ENCODE results near the gene PLEKHA7. TPM values are rescaled to one million over a fixed set of nuclear protein-coding genes. Genes with fewer than 3 reads are reported as not detected.
A peak's percentile ranks its signal among the peaks of the same experiment; 100 is the strongest.

The PLEKHA7 gene
- total RNA-seq, 1 experiment from 2014 or later: 18.4 TPM

DNA sequence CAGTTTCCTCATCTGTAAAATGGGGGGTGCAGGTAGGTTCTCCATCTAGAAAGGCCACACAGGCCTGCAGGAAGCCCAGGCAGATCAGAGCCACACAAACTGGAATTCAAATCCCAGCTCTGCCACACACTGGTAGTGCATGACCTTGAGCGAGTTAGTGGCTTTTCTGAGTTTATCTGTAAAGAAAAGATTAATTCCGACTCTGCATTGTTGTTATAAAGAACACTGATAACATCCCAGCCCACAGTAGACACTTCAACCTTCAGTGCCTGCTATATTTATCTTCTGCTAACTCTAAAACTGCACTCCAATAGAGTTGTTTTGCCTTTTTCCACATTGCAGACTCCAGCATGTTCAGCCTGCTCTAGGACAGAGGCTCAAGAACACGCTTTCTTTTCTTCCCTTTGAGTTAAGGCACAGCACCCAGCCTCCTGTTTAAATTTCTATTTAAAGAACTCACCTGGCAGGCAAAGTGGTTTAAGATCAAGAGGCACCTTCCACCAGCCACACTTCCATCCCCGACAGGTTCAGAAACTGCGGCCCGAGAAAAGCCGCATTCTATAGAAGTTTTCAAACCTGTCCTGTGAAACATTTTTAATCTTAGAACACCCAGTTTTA is 133.9 kb downstream of the PLEKHA7 start:
- DNase-seq (no peak), ATAC-seq (no peak)
- no peak overlapping the region for H3K27ac ChIP-seq (ENCODE audit: low read length)
- no peak overlapping the region for H2AFZ ChIP-seq (ENCODE audit: low read length)
- H3F3A ChIP-seq (ENCODE audit: low read length, unreplicated experiment): no peaks in the 10 kb centered on the region
- no peaks in the 10 kb centered on the region for H3K36me3 ChIP-seq (ENCODE audit: low read depth, low read length)
- H3K79me2 ChIP-seq (ENCODE audit: low read length): peaks cover 20% of the 10 kb centered on the region
- intact Hi-C loops (cut with micrococcal nuclease): loop anchor here (5.0 kb wide), 1 partner anchor 248 kb away; no protein-coding TSS in a partner anchor
- H4K20me1 ChIP-seq (ENCODE audit: low read length): no peaks in the 10 kb centered on the region
- no peaks in the 10 kb centered on the region for H3K9me3 ChIP-seq (ENCODE audit: low read length)
- BruUV-seq (replicated peaks): no TSS peak
- no peaks in the 10 kb centered on the region for H3K27me3 ChIP-seq (ENCODE audit: low read length)
- no peak overlapping the region for H3K9ac ChIP-seq (ENCODE audit: low read length)
- peaks cover 32% of the 10 kb centered on the region for H3K4me1 ChIP-seq (ENCODE audit: insufficient read depth, low read length)
- H3K4me3 ChIP-seq (ENCODE audit: low read length): no peak overlapping the region
- H3K4me2 ChIP-seq (ENCODE audit: low read length): peak overlapping the region; percentile 54; the same call in 1 of the 2 replicates
- ChIA-PET CTCF (no interaction called here), POLR2A (ENCODE audit: unreplicated experiment) (no interaction called here)
- H3K9me2 ChIP-seq (replicated peaks; ENCODE audit: low read length): no peaks in the 10 kb centered on the region
- TF ChIP-seq EZH2 (IDR thresholded peaks at IDR 0.05; ENCODE audit: low read length, unreplicated experiment) (no peak), EZH2phosphoT487 (IDR thresholded peaks at IDR 0.05; ENCODE audit: borderline replicate concordance, low read length) (no peak)
- TF ChIP-seq, protein P1, sequence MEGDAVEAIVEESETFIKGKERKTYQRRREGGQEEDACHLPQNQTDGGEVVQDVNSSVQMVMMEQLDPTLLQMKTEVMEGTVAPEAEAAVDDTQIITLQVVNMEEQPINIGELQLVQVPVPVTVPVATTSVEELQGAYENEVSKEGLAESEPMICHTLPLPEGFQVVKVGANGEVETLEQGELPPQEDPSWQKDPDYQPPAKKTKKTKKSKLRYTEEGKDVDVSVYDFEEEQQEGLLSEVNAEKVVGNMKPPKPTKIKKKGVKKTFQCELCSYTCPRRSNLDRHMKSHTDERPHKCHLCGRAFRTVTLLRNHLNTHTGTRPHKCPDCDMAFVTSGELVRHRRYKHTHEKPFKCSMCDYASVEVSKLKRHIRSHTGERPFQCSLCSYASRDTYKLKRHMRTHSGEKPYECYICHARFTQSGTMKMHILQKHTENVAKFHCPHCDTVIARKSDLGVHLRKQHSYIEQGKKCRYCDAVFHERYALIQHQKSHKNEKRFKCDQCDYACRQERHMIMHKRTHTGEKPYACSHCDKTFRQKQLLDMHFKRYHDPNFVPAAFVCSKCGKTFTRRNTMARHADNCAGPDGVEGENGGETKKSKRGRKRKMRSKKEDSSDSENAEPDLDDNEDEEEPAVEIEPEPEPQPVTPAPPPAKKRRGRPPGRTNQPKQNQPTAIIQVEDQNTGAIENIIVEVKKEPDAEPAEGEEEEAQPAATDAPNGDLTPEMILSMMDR (conservative IDR thresholded peaks at IDR 0.05; ENCODE audit: low read depth, low read length): no peak

DNA sequence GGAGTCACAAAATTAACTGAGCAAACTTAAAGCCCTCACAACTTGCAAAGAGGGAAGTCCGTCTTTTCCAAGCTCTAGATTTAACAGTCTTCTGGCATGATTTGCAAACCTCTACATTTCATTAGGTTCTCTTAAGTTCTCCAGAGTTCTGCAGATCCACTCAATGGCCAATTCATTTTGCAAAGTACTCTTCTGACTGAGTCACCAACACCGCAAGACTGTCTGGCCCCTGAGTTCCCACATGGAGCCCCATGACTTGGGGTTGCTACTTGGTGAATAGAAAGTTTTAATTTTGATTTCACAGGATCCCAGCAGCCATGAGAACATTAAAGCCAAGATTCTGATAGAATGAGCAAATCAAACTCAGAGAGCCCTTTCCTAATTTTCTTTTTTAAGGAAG is 134.5 kb downstream of the PLEKHA7 start:
- no peak overlapping the region for H3K27ac ChIP-seq (ENCODE audit: low read length)
- H3K27me3 ChIP-seq (ENCODE audit: low read length): no peaks in the 10 kb centered on the region
- no peaks in the 10 kb centered on the region for H4K20me1 ChIP-seq (ENCODE audit: low read length)
- CTCF ChIA-PET: no interaction called here
- H3K79me2 ChIP-seq (ENCODE audit: low read length): peaks cover 20% of the 10 kb centered on the region
- H3K9me3 ChIP-seq (ENCODE audit: low read length): no peaks in the 10 kb centered on the region
- no peak overlapping the region for H2AFZ ChIP-seq (ENCODE audit: low read length)
- DNase-seq: no peak
- H3F3A ChIP-seq (ENCODE audit: low read length, unreplicated experiment): no peaks in the 10 kb centered on the region
- no peak overlapping the region for H3K4me2 ChIP-seq (ENCODE audit: low read length)
- no peaks in the 10 kb centered on the region for H3K9me2 ChIP-seq (replicated peaks; ENCODE audit: low read length)
- intact Hi-C loops (cut with micrococcal nuclease): loop anchor here (5.0 kb wide), 1 partner anchor 247 kb away; no protein-coding TSS in a partner anchor
- no peak overlapping the region for H3K9ac ChIP-seq (ENCODE audit: low read length)
- no peak overlapping the region for H3K4me3 ChIP-seq (ENCODE audit: low read length)
- no TSS peak for BruUV-seq (replicated peaks)
- peaks cover 32% of the 10 kb centered on the region for H3K4me1 ChIP-seq (ENCODE audit: insufficient read depth, low read length)
- no peaks in the 10 kb centered on the region for H3K36me3 ChIP-seq (ENCODE audit: low read depth, low read length)
- no peak for ATAC-seq
- TF ChIP-seq EZH2 (IDR thresholded peaks at IDR 0.05; ENCODE audit: low read length, unreplicated experiment): no peak
- TF ChIP-seq, protein P1 (conservative IDR thresholded peaks at IDR 0.05; ENCODE audit: low read depth, low read length): no peak
- POLR2A ChIA-PET (ENCODE audit: unreplicated experiment): no interaction called here

DNA sequence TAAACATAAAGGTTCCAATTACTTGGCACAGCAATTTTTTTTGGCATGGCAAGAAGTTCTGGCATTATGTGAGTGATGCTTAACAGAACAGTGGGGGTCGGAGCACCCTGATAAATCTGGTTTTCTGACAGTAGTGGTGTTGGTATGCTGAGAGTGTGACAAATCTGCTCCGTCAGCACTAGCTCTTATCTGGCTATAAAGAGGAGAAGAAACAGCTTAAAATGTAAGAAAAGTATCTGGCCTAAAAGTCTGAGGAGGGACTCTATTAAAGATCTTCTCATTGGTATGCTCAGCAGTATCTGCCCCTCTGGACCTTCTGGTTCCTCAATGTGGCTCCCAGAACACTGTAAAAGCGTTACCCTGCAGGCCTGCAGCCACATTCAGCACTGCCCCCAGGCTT is 137.4 kb downstream of the PLEKHA7 start:
- no TSS peak for BruUV-seq (replicated peaks)
- H3F3A ChIP-seq (ENCODE audit: low read length, unreplicated experiment): no peaks in the 10 kb centered on the region
- H2AFZ ChIP-seq (ENCODE audit: low read length): no peak overlapping the region
- H3K36me3 ChIP-seq (ENCODE audit: low read depth, low read length): no peaks in the 10 kb centered on the region
- no peak overlapping the region for H3K4me3 ChIP-seq (ENCODE audit: low read length)
- no peak overlapping the region for H3K4me2 ChIP-seq (ENCODE audit: low read length)
- intact Hi-C loops (cut with micrococcal nuclease): no loop called here
- H3K9me2 ChIP-seq (replicated peaks; ENCODE audit: low read length): no peaks in the 10 kb centered on the region
- no peak for ATAC-seq
- peaks cover 13% of the 10 kb centered on the region for H3K79me2 ChIP-seq (ENCODE audit: low read length)
- H3K27ac ChIP-seq (ENCODE audit: low read length): no peak overlapping the region
- DNase-seq: no peak
- H3K9me3 ChIP-seq (ENCODE audit: low read length): no peaks in the 10 kb centered on the region
- CTCF ChIA-PET: no interaction called here
- POLR2A ChIA-PET (ENCODE audit: unreplicated experiment): no interaction called here
- peaks cover 13% of the 10 kb centered on the region for H3K4me1 ChIP-seq (ENCODE audit: insufficient read depth, low read length)
- H3K9ac ChIP-seq (ENCODE audit: low read length): no peak overlapping the region
- TF ChIP-seq, protein P1 (conservative IDR thresholded peaks at IDR 0.05; ENCODE audit: low read depth, low read length): no peak
- TF ChIP-seq EZH2phosphoT487 (IDR thresholded peaks at IDR 0.05; ENCODE audit: borderline replicate concordance, low read length) (no peak), EZH2 (IDR thresholded peaks at IDR 0.05; ENCODE audit: low read length, unreplicated experiment) (no peak)
- no peaks in the 10 kb centered on the region for H4K20me1 ChIP-seq (ENCODE audit: low read length)
- no peaks in the 10 kb centered on the region for H3K27me3 ChIP-seq (ENCODE audit: low read length)

Measured in PC-3 (cell line).